Measurements from ENCODE around the gene CASP4. TPM values are rescaled to one million over a fixed set of nuclear protein-coding genes. Genes with fewer than 3 reads are reported as not detected.
"Not testable (repeated sequence)": the region's sequence is repeated elsewhere in the genome, so short reads cannot be mapped to it uniquely, and the experiment has no call there.

CASP4 gene
- total and polyA plus RNA-seq, 4 experiments from 2014 or later = 97.9 to 115 (median 103) TPM

DNA sequence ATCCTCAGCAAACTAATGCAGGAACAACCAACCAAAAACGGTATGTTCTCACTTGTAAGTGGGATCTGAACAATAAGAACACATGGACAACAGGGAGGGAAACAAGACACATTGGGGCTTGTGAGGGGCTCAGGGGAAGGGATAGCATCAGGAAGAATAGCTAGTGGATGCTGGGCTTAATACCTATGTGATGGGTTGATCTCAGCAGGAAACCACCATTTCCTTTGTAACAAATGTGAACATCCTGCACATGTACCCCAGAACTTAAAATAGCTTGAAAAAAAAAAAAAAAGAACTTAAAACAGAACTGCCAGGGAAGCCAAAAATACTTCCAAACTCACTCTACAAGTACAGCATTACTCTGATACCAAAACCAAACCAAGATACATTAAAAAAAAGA is 33.8 kb downstream of the CASP4 start:
- Mint-ChIP-seq H3K9me3 (peaks cover 4 to 8% (median 6%) of the 10 kb centered on the region in 8 donors), H3K4me1 (peaks cover 29 to 49% (median 34%) of the 10 kb centered on the region in 4 donors), H3K27ac (peak overlapping the region in 4 of 7 donors; percentile 28 to 89 (median 60)), H3K36me3 (peaks cover 0 to 6% of the 10 kb centered on the region in 2 donors), H3K27me3 (no peaks in the 10 kb centered on the region), H3K4me3 (peak overlapping the region; percentile 13 to 87 (median 80))
- Histone ChIP-seq H3K4me1 (ENCODE audit: insufficient read depth, low read length) (peaks cover 25% of the 10 kb centered on the region), H3K4me3 (ENCODE audit: low read length in 2 of 2) (no peak overlapping the region), H3K9me3 (ENCODE audit: control insufficient read depth in 1 of 2, low read length in 2 of 2) (no peaks in the 10 kb centered on the region), H3K27ac (ENCODE audit: low read depth, low read length) (no peak overlapping the region), H3K36me3 (ENCODE audit: insufficient read depth, low read length) (no peaks in the 10 kb centered on the region), H3K27me3 (ENCODE audit: insufficient read depth, low read length) (no peaks in the 10 kb centered on the region)
- CTCF ChIA-PET (ENCODE audit: partially characterized antibody) = interaction anchor here (0.6 to 3.1 kb wide), 4 partner anchors 12 to 228 kb away, joined by 3 to 10 read pairs (median 3); no protein-coding TSS in a partner anchor
- peak in 4 of 5 donors; percentile 19 to 28 (median 24) for DNase-seq
- POLR2A ChIA-PET (ENCODE audit: partially characterized antibody) = interaction anchor here (0.8 to 1.4 kb wide), 5 partner anchors 17 to 229 kb away, joined by 3 to 9 read pairs (median 3); partner anchors contain the start of gene CASP4
- intact Hi-C loops (cut with micrococcal nuclease) = loop anchor here (1.0 kb wide), 1 partner anchor 16 kb away; no protein-coding TSS in a partner anchor

DNA sequence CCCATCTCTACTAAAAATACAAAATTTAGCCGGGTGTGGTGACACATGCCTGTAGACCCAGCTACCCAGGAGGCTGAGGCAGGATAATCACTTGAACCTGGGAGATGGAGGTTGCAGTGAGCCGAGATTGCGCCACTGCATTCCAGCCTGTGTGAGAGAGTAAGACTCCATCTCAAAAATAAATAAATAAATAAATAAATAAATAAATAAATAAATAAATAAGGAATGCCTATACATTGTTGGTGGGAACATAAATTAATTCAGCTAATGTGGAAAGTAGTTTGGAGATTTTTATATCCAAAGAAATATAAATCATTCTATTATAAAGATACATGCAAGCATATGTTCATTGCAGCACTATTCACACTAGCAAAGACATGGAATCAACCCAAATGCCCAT is 34.3 kb downstream of the CASP4 start:
- intact Hi-C loops (cut with micrococcal nuclease) = loop anchor here (1.0 kb wide), 1 partner anchor 16 kb away; no protein-coding TSS in a partner anchor
- H3K27ac Mint-ChIP-seq = peak overlapping the region in 1 of 7 donors; percentile 89

DNA sequence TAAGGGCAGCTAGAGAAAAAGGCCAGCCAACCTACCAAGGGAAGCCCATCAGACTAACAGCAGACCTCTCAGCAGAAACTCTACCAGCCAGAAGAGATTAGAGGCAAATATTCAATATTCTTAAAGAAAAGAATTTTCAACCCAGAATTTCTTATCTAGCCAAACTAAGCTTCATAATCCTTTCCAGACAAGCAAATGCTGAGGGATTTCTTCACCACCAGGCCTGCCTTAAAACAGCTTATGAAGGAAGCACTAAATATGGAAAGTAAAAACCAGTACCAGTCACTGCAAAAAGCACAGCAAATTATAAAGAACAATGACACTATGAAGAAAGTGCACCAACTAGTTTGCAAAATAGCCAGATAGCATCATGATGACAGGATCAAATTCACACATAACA is 39.6 kb downstream of the CASP4 start:
- no peak overlapping the region for H3K4me3 ChIP-seq (ENCODE audit: low read length in 2 of 2)
- no peak overlapping the region for H3K27ac ChIP-seq (ENCODE audit: low read depth, low read length)
- H3K9me3 ChIP-seq (ENCODE audit: control insufficient read depth in 1 of 2, low read length in 2 of 2) = no peaks in the 10 kb centered on the region
- Mint-ChIP-seq H3K4me3 (no peak overlapping the region), H3K36me3 (peaks cover 13 to 18% of the 10 kb centered on the region in 2 donors), H3K4me1 (peaks cover 11 to 26% (median 16%) of the 10 kb centered on the region in 4 donors), H3K9me3 (peaks cover 10 to 30% (median 21%) of the 10 kb centered on the region in 8 donors), H3K27me3 (no peaks in the 10 kb centered on the region), H3K27ac (no peak overlapping the region)
- CTCF ChIA-PET (ENCODE audit: partially characterized antibody) = interaction anchor here (1.3 kb wide), 1 partner anchor 12 kb away, joined by 3 read pairs; no protein-coding TSS in a partner anchor
- H3K4me1 ChIP-seq (ENCODE audit: insufficient read depth, low read length) = peaks cover 4% of the 10 kb centered on the region
- DNase-seq = no peak
- H3K27me3 ChIP-seq (ENCODE audit: insufficient read depth, low read length) = no peaks in the 10 kb centered on the region
- intact Hi-C loops (cut with micrococcal nuclease) = no loop called here
- H3K36me3 ChIP-seq (ENCODE audit: insufficient read depth, low read length) = no peaks in the 10 kb centered on the region
- POLR2A ChIA-PET (ENCODE audit: partially characterized antibody) = no interaction called here

More for the DNA sequence above, 34.3 kb downstream of the CASP4 start:
- H3K4me1 ChIP-seq (ENCODE audit: insufficient read depth, low read length) = peaks cover 25% of the 10 kb centered on the region
- Mint-ChIP-seq H3K4me3 (peak overlapping the region in 7 of 8 donors; percentile 58 to 87 (median 82)), H3K9me3 (peaks cover 6 to 13% (median 10%) of the 10 kb centered on the region in 8 donors), H3K4me1 (peaks cover 29 to 49% (median 34%) of the 10 kb centered on the region in 4 donors), H3K36me3 (peaks cover 4 to 12% of the 10 kb centered on the region in 2 donors)
- not testable (repeated sequence) for H3K9me3 ChIP-seq (ENCODE audit: control insufficient read depth in 1 of 2, low read length in 2 of 2); H3K27me3 ChIP-seq (ENCODE audit: insufficient read depth, low read length); DNase-seq; H3K27me3 Mint-ChIP-seq; H3K4me3 ChIP-seq (ENCODE audit: low read length in 2 of 2); H3K27ac ChIP-seq (ENCODE audit: low read depth, low read length); H3K36me3 ChIP-seq (ENCODE audit: insufficient read depth, low read length)
- POLR2A ChIA-PET (ENCODE audit: partially characterized antibody) = interaction anchor here (1.0 to 1.4 kb wide), 3 partner anchors 18 to 228 kb away, joined by 3 to 9 read pairs (median 3); no protein-coding TSS in a partner anchor
- CTCF ChIA-PET (ENCODE audit: partially characterized antibody) = interaction anchor here (0.6 to 3.1 kb wide), 3 partner anchors 13 to 228 kb away, joined by 3 to 10 read pairs (median 3); no protein-coding TSS in a partner anchor

DNA sequence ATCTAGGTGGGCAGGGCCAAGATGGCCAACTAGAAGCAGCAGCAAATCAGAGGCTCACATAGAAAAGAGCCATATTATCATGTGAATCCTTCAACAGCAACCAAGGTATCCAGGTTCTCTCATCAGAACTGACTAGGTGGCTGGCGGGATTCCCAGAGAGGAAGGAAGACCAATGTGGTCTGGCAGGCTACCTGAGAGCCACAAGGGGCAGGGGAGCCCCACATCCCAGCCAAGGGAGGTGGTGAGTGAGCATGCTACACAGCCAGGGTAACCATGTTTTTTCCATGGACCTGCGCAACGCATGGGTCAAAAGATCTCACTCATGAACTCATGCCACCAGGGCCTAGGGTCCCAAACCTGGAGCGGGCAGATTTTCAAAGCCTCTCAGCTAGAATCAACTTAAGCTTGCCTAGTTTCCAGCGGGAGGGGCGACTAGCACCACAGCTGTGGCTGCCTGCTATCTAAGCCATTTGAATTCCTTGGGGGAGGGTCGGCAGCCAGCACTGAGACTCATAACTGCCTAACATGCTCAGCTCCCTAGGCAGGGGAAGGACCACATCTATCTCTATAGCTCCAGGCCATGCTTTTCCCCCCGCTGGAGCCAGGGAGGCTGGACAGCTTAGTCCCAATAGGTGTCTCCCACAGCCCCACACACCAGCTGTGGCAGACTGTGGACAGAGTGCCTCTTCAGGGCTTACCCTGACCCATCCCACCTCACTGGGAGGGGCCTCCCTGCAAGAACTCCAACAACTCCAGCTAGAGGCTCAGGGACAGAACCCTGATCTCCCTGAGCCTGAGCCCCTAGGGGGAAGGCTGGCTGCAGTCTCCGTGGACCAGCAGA is 41.4 kb downstream of the CASP4 start:
- Mint-ChIP-seq H3K4me1 (peaks cover 1 to 10% (median 2%) of the 10 kb centered on the region in 4 donors), H3K4me3 (no peak overlapping the region), H3K36me3 (peaks cover 13 to 18% of the 10 kb centered on the region in 2 donors), H3K9me3 (peaks cover 10 to 34% (median 21%) of the 10 kb centered on the region in 8 donors), H3K27me3 (no peaks in the 10 kb centered on the region), H3K27ac (no peak overlapping the region)
- intact Hi-C loops (cut with micrococcal nuclease) = no loop called here
- H3K4me1 ChIP-seq (ENCODE audit: insufficient read depth, low read length) = no peaks in the 10 kb centered on the region
- ChIA-PET POLR2A (ENCODE audit: partially characterized antibody) (interaction anchor here (1.0 kb wide), 1 partner anchor 10 kb away, joined by 3 read pairs; no protein-coding TSS in a partner anchor), CTCF (ENCODE audit: partially characterized antibody) (interaction anchor here (1.4 to 1.5 kb wide), 2 partner anchors 13 to 19 kb away, joined by 3 to 4 read pairs; no protein-coding TSS in a partner anchor)
- peak in 1 of 5 donors; percentile 35 for DNase-seq
- no peak overlapping the region for H3K4me3 ChIP-seq (ENCODE audit: low read length in 2 of 2)
- H3K9me3 ChIP-seq (ENCODE audit: control insufficient read depth in 1 of 2, low read length in 2 of 2) = no peaks in the 10 kb centered on the region
- H3K27ac ChIP-seq (ENCODE audit: low read depth, low read length) = no peak overlapping the region
- H3K36me3 ChIP-seq (ENCODE audit: insufficient read depth, low read length) = no peaks in the 10 kb centered on the region
- H3K27me3 ChIP-seq (ENCODE audit: insufficient read depth, low read length) = no peaks in the 10 kb centered on the region

DNA sequence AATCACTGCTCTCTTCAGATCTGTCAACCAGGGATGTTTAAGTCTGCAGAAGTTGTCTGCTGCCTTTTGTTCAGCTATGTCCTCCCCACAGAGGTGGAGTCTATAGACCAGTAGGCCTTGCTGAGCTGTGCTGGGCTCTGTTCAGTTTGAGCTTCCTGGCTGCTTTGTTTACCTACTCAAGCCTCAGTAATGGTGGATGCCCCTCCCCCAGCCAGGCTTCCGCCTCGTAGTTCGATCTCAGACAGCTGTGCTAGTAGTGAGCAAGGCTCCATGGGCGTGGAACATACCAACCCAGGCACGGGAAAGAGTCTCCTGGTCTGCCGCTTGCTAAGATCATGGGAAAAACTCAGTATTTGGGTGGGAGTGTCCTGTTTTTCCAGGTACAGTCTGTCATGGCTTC is 42.5 kb downstream of the CASP4 start:
- no peak overlapping the region for H3K4me3 ChIP-seq (ENCODE audit: low read length in 2 of 2)
- no peaks in the 10 kb centered on the region for H3K4me1 ChIP-seq (ENCODE audit: insufficient read depth, low read length)
- POLR2A ChIA-PET (ENCODE audit: partially characterized antibody) = no interaction called here
- intact Hi-C loops (cut with micrococcal nuclease) = no loop called here
- no peak for DNase-seq
- no peak overlapping the region for H3K4me3 Mint-ChIP-seq
- peaks cover 10 to 34% (median 22%) of the 10 kb centered on the region in 8 donors for H3K9me3 Mint-ChIP-seq
- H3K36me3 Mint-ChIP-seq = peaks cover 13 to 18% of the 10 kb centered on the region in 2 donors
- no peaks in the 10 kb centered on the region for H3K9me3 ChIP-seq (ENCODE audit: control insufficient read depth in 1 of 2, low read length in 2 of 2)
- CTCF ChIA-PET (ENCODE audit: partially characterized antibody) = interaction anchor here (1.5 kb wide), 1 partner anchor 14 kb away, joined by 4 read pairs; no protein-coding TSS in a partner anchor
- no peaks in the 10 kb centered on the region for H3K36me3 ChIP-seq (ENCODE audit: insufficient read depth, low read length)
- H3K27me3 Mint-ChIP-seq = no peaks in the 10 kb centered on the region
- no peaks in the 10 kb centered on the region for H3K27me3 ChIP-seq (ENCODE audit: insufficient read depth, low read length)
- peaks cover 0 to 4% (median 1%) of the 10 kb centered on the region in 4 donors for H3K4me1 Mint-ChIP-seq
- no peak overlapping the region for H3K27ac ChIP-seq (ENCODE audit: low read depth, low read length)
- no peak overlapping the region for H3K27ac Mint-ChIP-seq

DNA sequence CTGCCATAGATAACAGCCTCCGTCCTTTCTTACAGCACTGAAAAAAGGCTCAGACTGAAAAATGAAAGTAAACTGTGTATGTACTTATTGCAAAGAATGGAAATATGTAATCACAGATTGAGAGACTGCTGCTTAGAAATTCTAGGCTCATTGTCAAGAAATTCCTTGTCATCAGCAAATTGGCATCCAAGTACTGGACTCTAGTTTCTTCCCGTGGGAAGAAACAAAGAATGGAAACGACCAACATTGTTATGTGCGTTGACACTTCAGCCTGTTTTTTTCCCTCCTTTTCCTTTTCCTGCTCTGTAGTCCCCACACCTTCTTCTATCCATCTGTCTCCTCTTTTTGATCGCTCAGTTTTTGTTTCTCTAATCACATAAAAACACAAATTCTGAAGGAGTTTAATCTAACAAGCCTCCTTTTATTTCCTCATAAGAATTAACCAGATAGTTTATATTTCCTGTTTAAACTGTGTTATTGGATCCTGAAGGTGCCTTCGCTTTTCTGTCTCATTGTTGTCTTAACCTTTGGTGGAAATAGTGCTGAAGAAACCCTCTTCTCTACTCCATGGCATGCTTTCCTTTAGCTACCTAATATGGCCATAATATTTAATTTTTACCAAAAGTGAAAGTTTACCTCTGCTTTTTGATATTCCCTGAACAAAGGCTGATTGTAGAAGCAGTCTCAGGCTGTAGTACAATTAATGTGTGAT is 50.1 kb downstream of the CASP4 start:
- H3K36me3 Mint-ChIP-seq = peaks cover 0 to 5% of the 10 kb centered on the region in 2 donors
- Histone ChIP-seq H3K27me3 (ENCODE audit: insufficient read depth, low read length) (no peaks in the 10 kb centered on the region), H3K27ac (ENCODE audit: low read depth, low read length) (peak overlapping the region; percentile 56), H3K9me3 (ENCODE audit: control insufficient read depth in 1 of 2, low read length in 2 of 2) (no peaks in the 10 kb centered on the region), H3K4me3 (ENCODE audit: low read length in 2 of 2) (peak overlapping the region; percentile 56 to 75), H3K36me3 (ENCODE audit: insufficient read depth, low read length) (no peaks in the 10 kb centered on the region), H3K4me1 (ENCODE audit: insufficient read depth, low read length) (peaks cover 54% of the 10 kb centered on the region)
- peak overlapping the region; percentile 79 to 99 (median 97) for H3K27ac Mint-ChIP-seq
- DNase-seq = peak in 3 of 5 donors; percentile 33 to 46 (median 40)
- ChIA-PET CTCF (ENCODE audit: partially characterized antibody) (interaction anchor here (0.7 to 2.3 kb wide), 9 partner anchors 10 to 309 kb away, joined by 3 to 12 read pairs (median 3); no protein-coding TSS in a partner anchor), POLR2A (ENCODE audit: partially characterized antibody) (interaction anchor here (1.0 to 4.1 kb wide), 6 partner anchors 10 to 212 kb away, joined by 3 to 21 read pairs (median 11); partner anchors contain the start of genes CASP12 and CASP4)
- H3K9me3 Mint-ChIP-seq = peaks cover 0 to 5% (median under 1%) of the 10 kb centered on the region in 8 donors
- H3K27me3 Mint-ChIP-seq = no peaks in the 10 kb centered on the region
- peaks cover 42 to 67% (median 50%) of the 10 kb centered on the region in 4 donors for H3K4me1 Mint-ChIP-seq
- intact Hi-C loops (cut with micrococcal nuclease) = loop anchor here (1.0 to 5.0 kb wide), 5 partner anchors 16 to 309 kb away; no protein-coding TSS in a partner anchor
- H3K4me3 Mint-ChIP-seq = peak overlapping the region; percentile 79 to 99 (median 96)

Data from CD4-positive, alpha-beta memory T cell (primary cell).